COLO829 (cell line): ENCODE results near the gene H19.

Experiments used
- DNase-seq: peaks from one replicate; pipeline ENCODE4 v3.0.0; 2012; ENCODE audit warnings: low spot score

The H19 gene

GRCh38 chr11:1946812-1947484, 50.7 kb downstream of the H19 start, which contains the start of gene MRPL23:
TSS of gene MRPL23 (plus strand) at chr11:1947332. CDS start at chr11:1947363, 31 bp downstream.
- DNase-seq, result no peak
